HCT116 (cell line): Measurements from ENCODE around the gene CEP41. TPM values are rescaled to one million over a fixed set of nuclear protein-coding genes. Genes with fewer than 3 reads are reported as not detected.

ENCODE experiments used
- ATAC-seq: fragments of 200-7000 bp; cut with Tn5 transposase; 2 replicates; pipeline ENCODE4 v1.9.1; 2020; ENCODE audit warnings: mild to moderate bottlenecking, moderate library complexity
- BruUV-seq: library from RNA; stranded (reverse); fragments of 400-500 nt; replicated peaks from 2 replicates; lab custom pipeline; 2021; lab: Mats Ljungman, UMichigan
- CTCF ChIA-PET: fragments of 300-600 bp; sonication (Branson Sonifier 250); formaldehyde crosslinking; loops from one replicate; lab custom pipeline; 2021; ENCODE audit warnings: antibody characterized with exemption; lab: Charles Lee
- POLR2A ChIA-PET: fragments of 300-600, 350-600 bp; sonication (Branson Sonifier 250); formaldehyde crosslinking; loops from one replicate; lab custom pipeline; 2021; ENCODE audit warnings: antibody characterized with exemption; lab: Charles Lee
- RAD21 ChIA-PET, 2 experiments: fragments of 300-600 bp; sonication (Branson Sonifier 250); formaldehyde crosslinking; loops; one replicate each; lab custom pipeline; 2023; ENCODE audit warnings: low total read pairs in 2 of 2; ENCODE audit not compliant: uncharacterized antibody in 2 of 2, unreplicated experiment in 2 of 2, low non-redundant PET in 1 of 2; lab: Charles Lee
- DNase-seq: peaks from one replicate; pipeline ENCODE4 v3.0.0-alpha.2; 2010; ENCODE audit warnings: low read depth, low spot score
- H2AFZ ChIP-seq: fragments of 200-600 bp; shearing (Covaris generic), sonication (generic); 2 replicates; pipeline ENCODE4 v1.6.1; 2017; ENCODE audit warnings: low read depth, mixed run types, mixed read lengths, antibody characterized with exemption, low read length; ENCODE audit not compliant: poor library complexity, severe bottlenecking
- H3K27ac ChIP-seq: 2 replicates; pipeline ENCODE4 v1.5.1; 2012; ENCODE audit warnings: low read depth, low read length
- H3K27me3 ChIP-seq: fragments of 200-600 bp; sonication (generic); 2 replicates; pipeline ENCODE4 v1.6.1; 2016; ENCODE audit warnings: mixed run types, low read length, mixed read lengths; ENCODE audit not compliant: insufficient read depth
- H3K36me3 ChIP-seq, 2 experiments: fragments of 200-500 bp in 1 of 2; fragments of 200-600 bp in 1 of 2; sonication (Bioruptor generic) in 1 of 2; sonication (generic) in 1 of 2; 2 replicates each; pipeline versions ENCODE4 v1.5.1 to v1.6.1; 2014 to 2016; ENCODE audit warnings: low read length in 2 of 2, inconsistent platforms in 1 of 2, mixed read lengths in 1 of 2, mixed run types in 1 of 2; ENCODE audit not compliant: insufficient read depth in 2 of 2, control insufficient read depth in 1 of 2
- H3K4me1 ChIP-seq, 2 experiments: fragments of 200-600 bp in 1 of 2; sonication (generic) in 1 of 2; 2 replicates each; pipeline versions ENCODE4 v1.5.1 to v1.6.1; 2012 to 2017; ENCODE audit warnings: low read length in 2 of 2, inconsistent platforms in 1 of 2, mild to moderate bottlenecking in 1 of 2, mixed read lengths in 1 of 2, mixed run types in 1 of 2, moderate library complexity in 1 of 2; ENCODE audit not compliant: insufficient read depth in 2 of 2, control insufficient read depth in 1 of 2
- H3K4me2 ChIP-seq: fragments of 200-600 bp; sonication (generic); 2 replicates; pipeline ENCODE4 v1.6.1; 2017; ENCODE audit warnings: mixed run types, low read length, mixed read lengths
- H3K4me3 ChIP-seq, 2 experiments: fragments of 200-600 bp in 1 of 2; sonication (generic) in 1 of 2; replicated peaks in 1 of 2; 2 replicates each; pipeline ENCODE4 v1.5.1; 2011 to 2016; ENCODE audit warnings: low read length in 2 of 2, control low read depth in 1 of 2, low read depth in 1 of 2, mild to moderate bottlenecking in 1 of 2, mixed read lengths in 1 of 2, mixed run types in 1 of 2
- H3K79me2 ChIP-seq: fragments of 200-600 bp; sonication (generic); 2 replicates; pipeline ENCODE4 v1.6.1; 2017; ENCODE audit warnings: mild to moderate bottlenecking, mixed run types, low read length, moderate library complexity, mixed read lengths; ENCODE audit not compliant: insufficient read depth
- H3K9ac ChIP-seq: fragments of 200-600 bp; sonication (generic); 2 replicates; pipeline ENCODE4 v1.6.1; 2016; ENCODE audit warnings: low read length, mixed read lengths
- H3K9me2 ChIP-seq: fragments of 200-600 bp; sonication (generic), shearing (Covaris generic); 2 replicates; pipeline ENCODE4 v1.6.1; 2017; ENCODE audit warnings: mixed run types, mild to moderate bottlenecking, moderate library complexity; ENCODE audit not compliant: insufficient read depth
- H3K9me3 ChIP-seq, 2 experiments: fragments of 200-500 bp in 1 of 2; fragments of 200-600 bp in 1 of 2; sonication (Bioruptor generic) in 1 of 2; sonication (generic) in 1 of 2; 2 replicates each; pipeline ENCODE4 v1.6.1; 2014 to 2017; ENCODE audit warnings: low read length in 2 of 2, mixed read lengths in 2 of 2, inconsistent platforms in 1 of 2, low read depth in 1 of 2, mild to moderate bottlenecking in 1 of 2, mixed run types in 1 of 2, moderate library complexity in 1 of 2; ENCODE audit not compliant: control insufficient read depth in 1 of 2, insufficient read depth in 1 of 2
- H4K20me1 ChIP-seq: fragments of 200-600 bp; sonication (generic), shearing (Covaris generic); 2 replicates; pipeline ENCODE4 v1.6.1; 2017; ENCODE audit warnings: mixed run types, mild to moderate bottlenecking, moderate library complexity; ENCODE audit not compliant: insufficient read depth
- CBX3 ChIP-seq: IDR thresholded peaks from 2 replicates; pipeline ENCODE4 v1.6.1; 2012; ENCODE audit warnings: low read depth
- CEBPB ChIP-seq: IDR thresholded peaks from 2 replicates; pipeline ENCODE4 v1.6.1; 2012; ENCODE audit warnings: low read depth
- EZH2 ChIP-seq: fragments of 200-600 bp; sonication (generic); IDR thresholded peaks from 2 replicates; pipeline ENCODE4 v1.6.1; 2017; ENCODE audit warnings: antibody characterized with exemption, mixed run types
- JUND ChIP-seq: IDR thresholded peaks from 2 replicates; pipeline ENCODE4 v1.6.1; 2012
- POLR2A ChIP-seq: IDR thresholded peaks from 2 replicates; pipeline ENCODE4 v1.7.0; 2011; ENCODE audit warnings: borderline replicate concordance; ENCODE audit not compliant: insufficient read depth, insufficient read length; ENCODE audit errors: extremely low read depth
- POLR2AphosphoS5 ChIP-seq: IDR thresholded peaks from 2 replicates; pipeline ENCODE4 v1.6.1; 2011; ENCODE audit warnings: mild to moderate bottlenecking, low read depth, low read length, moderate library complexity
- RAD21 ChIP-seq: IDR thresholded peaks from 2 replicates; pipeline ENCODE4 v1.6.1; 2012; ENCODE audit warnings: low read depth, mild to moderate bottlenecking
- SP1 ChIP-seq: IDR thresholded peaks from 2 replicates; pipeline ENCODE4 v1.6.1; 2012; ENCODE audit warnings: low read depth
- SRF ChIP-seq: IDR thresholded peaks from 2 replicates; pipeline ENCODE4 v1.6.1; 2012; ENCODE audit warnings: low read depth
- TCF7L2 ChIP-seq: IDR thresholded peaks from 2 replicates; pipeline ENCODE4 v1.7.0; 2011; ENCODE audit warnings: borderline replicate concordance, inconsistent platforms; ENCODE audit not compliant: insufficient read depth, insufficient read length; ENCODE audit errors: extremely low read depth
- YY1 ChIP-seq: IDR thresholded peaks from 2 replicates; pipeline ENCODE4 v1.6.1; 2011; ENCODE audit warnings: low read length, low read depth, moderate library complexity, mild to moderate bottlenecking; ENCODE audit not compliant: insufficient replicate concordance; ENCODE audit errors: extremely low read depth
- ZFX ChIP-seq: fragments of 450-650 bp; IDR thresholded peaks from 2 replicates; pipeline ENCODE4 v1.6.1; 2017
- ZNF274 ChIP-seq: fragments of 200-500 bp; sonication (Bioruptor generic); IDR thresholded peaks from 2 replicates; pipeline ENCODE4 v1.6.1; 2014; ENCODE audit warnings: mild to moderate bottlenecking, low read depth, low read length, inconsistent platforms
- intact Hi-C: fragments of 100-400 bp; cut with micrococcal nuclease; formaldehyde crosslinking; loops from 2 replicates; pipeline ENCODE4 v1.10.0; 2022
- total RNA-seq: library from RNA; stranded (reverse); gene quantifications from one replicate; pipeline ENCODE4 v1.2.1, GENCODE V29; 2021; ENCODE audit not compliant: unreplicated experiment
- TF ChIP-seq, protein P1 (sequence below): IDR thresholded peaks from 2 replicates; pipeline ENCODE4 v1.6.1; 2011; ENCODE audit warnings: mild to moderate bottlenecking, low read length, moderate library complexity; ENCODE audit not compliant: insufficient replicate concordance; ENCODE audit errors: extremely low read depth
- TF ChIP-seq, protein P2 (sequence below): IDR thresholded peaks from 2 replicates; pipeline ENCODE4 v1.6.1; 2012
- TF ChIP-seq, protein P3 (sequence below), 3 experiments: fragments of 200-600 bp in 1 of 3; sonication (generic) in 1 of 3; IDR thresholded peaks in 2 of 3; conservative IDR thresholded peaks in 1 of 3; 2 replicates each; pipeline ENCODE4 v1.5.1; 2012 to 2017; ENCODE audit warnings: low read depth in 2 of 3, low read length in 2 of 3, antibody characterized with exemption in 1 of 3, borderline replicate concordance in 1 of 3, control low read depth in 1 of 3, mild to moderate bottlenecking in 1 of 3, mixed read lengths in 1 of 3, mixed run types in 1 of 3, moderate library complexity in 1 of 3; ENCODE audit not compliant: insufficient read depth in 1 of 3

CEP41 gene
- total RNA-seq, 1 experiment from 2014 or later = 13.6 TPM

- no TSS peak for BruUV-seq
These were observed 39.2 kb downstream of the CEP41 start for GRCh38 chr7:130401578-130401977.

More at GRCh38 chr7:130401578-130401977, 39.2 kb downstream of the CEP41 start:
- H3K27me3 ChIP-seq = no peaks in the 10 kb centered on the region
- RAD21 ChIA-PET = no interaction called here
- H3K9me3 ChIP-seq = no peaks in the 10 kb centered on the region
- POLR2A ChIA-PET = interaction anchor here (1.2 kb wide), 1 partner anchor 9 kb away, joined by 3 read pairs; no protein-coding TSS in a partner anchor
- no peak overlapping the region for H3K4me3 ChIP-seq
- H3K9ac ChIP-seq = no peak overlapping the region
- TF ChIP-seq POLR2A (no peak), TCF7L2 (no peak), ZNF274 (no peak), RAD21 (no peak), ZFX (no peak), EZH2 (no peak), JUND (no peak), CEBPB (no peak), CBX3 (no peak), SP1 (no peak), SRF (no peak), POLR2AphosphoS5 (no peak), YY1 (no peak)
- TF ChIP-seq, protein P1, sequence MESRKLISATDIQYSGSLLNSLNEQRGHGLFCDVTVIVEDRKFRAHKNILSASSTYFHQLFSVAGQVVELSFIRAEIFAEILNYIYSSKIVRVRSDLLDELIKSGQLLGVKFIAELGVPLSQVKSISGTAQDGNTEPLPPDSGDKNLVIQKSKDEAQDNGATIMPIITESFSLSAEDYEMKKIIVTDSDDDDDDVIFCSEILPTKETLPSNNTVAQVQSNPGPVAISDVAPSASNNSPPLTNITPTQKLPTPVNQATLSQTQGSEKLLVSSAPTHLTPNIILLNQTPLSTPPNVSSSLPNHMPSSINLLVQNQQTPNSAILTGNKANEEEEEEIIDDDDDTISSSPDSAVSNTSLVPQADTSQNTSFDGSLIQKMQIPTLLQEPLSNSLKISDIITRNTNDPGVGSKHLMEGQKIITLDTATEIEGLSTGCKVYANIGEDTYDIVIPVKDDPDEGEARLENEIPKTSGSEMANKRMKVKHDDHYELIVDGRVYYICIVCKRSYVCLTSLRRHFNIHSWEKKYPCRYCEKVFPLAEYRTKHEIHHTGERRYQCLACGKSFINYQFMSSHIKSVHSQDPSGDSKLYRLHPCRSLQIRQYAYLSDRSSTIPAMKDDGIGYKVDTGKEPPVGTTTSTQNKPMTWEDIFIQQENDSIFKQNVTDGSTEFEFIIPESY = no peak
- TF ChIP-seq, protein P2, sequence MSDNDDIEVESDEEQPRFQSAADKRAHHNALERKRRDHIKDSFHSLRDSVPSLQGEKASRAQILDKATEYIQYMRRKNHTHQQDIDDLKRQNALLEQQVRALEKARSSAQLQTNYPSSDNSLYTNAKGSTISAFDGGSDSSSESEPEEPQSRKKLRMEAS = no peak
- TF ChIP-seq, protein P3, sequence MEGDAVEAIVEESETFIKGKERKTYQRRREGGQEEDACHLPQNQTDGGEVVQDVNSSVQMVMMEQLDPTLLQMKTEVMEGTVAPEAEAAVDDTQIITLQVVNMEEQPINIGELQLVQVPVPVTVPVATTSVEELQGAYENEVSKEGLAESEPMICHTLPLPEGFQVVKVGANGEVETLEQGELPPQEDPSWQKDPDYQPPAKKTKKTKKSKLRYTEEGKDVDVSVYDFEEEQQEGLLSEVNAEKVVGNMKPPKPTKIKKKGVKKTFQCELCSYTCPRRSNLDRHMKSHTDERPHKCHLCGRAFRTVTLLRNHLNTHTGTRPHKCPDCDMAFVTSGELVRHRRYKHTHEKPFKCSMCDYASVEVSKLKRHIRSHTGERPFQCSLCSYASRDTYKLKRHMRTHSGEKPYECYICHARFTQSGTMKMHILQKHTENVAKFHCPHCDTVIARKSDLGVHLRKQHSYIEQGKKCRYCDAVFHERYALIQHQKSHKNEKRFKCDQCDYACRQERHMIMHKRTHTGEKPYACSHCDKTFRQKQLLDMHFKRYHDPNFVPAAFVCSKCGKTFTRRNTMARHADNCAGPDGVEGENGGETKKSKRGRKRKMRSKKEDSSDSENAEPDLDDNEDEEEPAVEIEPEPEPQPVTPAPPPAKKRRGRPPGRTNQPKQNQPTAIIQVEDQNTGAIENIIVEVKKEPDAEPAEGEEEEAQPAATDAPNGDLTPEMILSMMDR (IDR thresholded peaks at IDR 0.05 in 2 of 3, conservative IDR thresholded peaks at IDR 0.05 in 1 of 3; ENCODE audit: borderline replicate concordance in 1 of 3, insufficient read depth in 1 of 3, low read depth in 2 of 3, low read length in 2 of 3) = no peak
- DNase-seq = no peak
- no peak overlapping the region for H3K27ac ChIP-seq
- no peak for ATAC-seq
- no peaks in the 10 kb centered on the region for H3K9me2 ChIP-seq
- no peaks in the 10 kb centered on the region for H3K79me2 ChIP-seq
- H3K36me3 ChIP-seq = no peaks in the 10 kb centered on the region
- CTCF ChIA-PET = no interaction called here
- H4K20me1 ChIP-seq = no peaks in the 10 kb centered on the region
- H3K4me2 ChIP-seq = no peak overlapping the region
- intact Hi-C loops = no loop called here
- no peak overlapping the region for H2AFZ ChIP-seq
- no peaks in the 10 kb centered on the region for H3K4me1 ChIP-seq
